ENCODE data around the gene SKOR1.

Gene SKOR1

GRCh38 chr15:67819636-67820035 is 5.7 kb upstream of the SKOR1 start:
- no peak for DNase-seq

GRCh38 chr15:67820122-67820991 is 5.0 kb upstream of the SKOR1 start:
- DNase-seq = no peak

GRCh38 chr15:67820992-67821783 is 4.1 kb upstream of the SKOR1 start:
- DNase-seq = no peak

GRCh38 chr15:67821784-67822440 is 3.4 kb upstream of the SKOR1 start:
- DNase-seq = no peak

GRCh38 chr15:67822537-67823313 is 2.6 kb upstream of the SKOR1 start:
- DNase-seq = no peak

GRCh38 chr15:67823314-67824196 is 1.8 kb upstream of the SKOR1 start:
- DNase-seq = no peak

- no peak for DNase-seq
These were observed 926 bp upstream of the SKOR1 start for GRCh38 chr15:67824197-67824968.

GRCh38 chr15:67825881-67826716 is 790 bp downstream of the SKOR1 start:
- DNase-seq = no peak

- DNase-seq = no peak
These were observed 1.6 kb downstream of the SKOR1 start for GRCh38 chr15:67826717-67827561.

- DNase-seq = no peak
These were observed 2.4 kb downstream of the SKOR1 start for GRCh38 chr15:67827562-67828277.

GRCh38 chr15:67828278-67828968 is 3.1 kb downstream of the SKOR1 start:
- no peak for DNase-seq

- no peak for DNase-seq
These were observed 3.8 kb downstream of the SKOR1 start for GRCh38 chr15:67828969-67829646.

- no peak for DNase-seq
These were observed 4.6 kb downstream of the SKOR1 start for GRCh38 chr15:67829647-67830504.

- DNase-seq = no peak
These were observed 6.1 kb downstream of the SKOR1 start for GRCh38 chr15:67831363-67831762.

GRCh38 chr15:67832031-67832551 is 6.8 kb downstream of the SKOR1 start:
- DNase-seq = no peak
